ENCODE results near the gene PUDP. TPM values are rescaled to one million over a fixed set of nuclear protein-coding genes. Genes with fewer than 3 reads are reported as not detected.

The PUDP gene
- total and polyA plus RNA-seq, 7 experiments from 2014 or later, result 6.2 to 16.5 (median 10.5) TPM

- Mint-ChIP-seq H3K27ac (peak overlapping the region in 3 of 9 donors; percentile 12 to 58 (median 47)), H3K4me1 (peaks cover 10 to 77% (median 23%) of the 10 kb centered on the region in 7 donors), H3K4me3 (peak overlapping the region in 4 of 10 donors; percentile 3 to 42 (median 12)), H3K27me3 (no peaks in the 10 kb centered on the region), H3K9me3 (peaks cover 0 to 1% (median 0%) of the 10 kb centered on the region in 11 donors), H3K36me3 (peaks cover 0 to 49% (median 4%) of the 10 kb centered on the region in 5 donors)
- ChIA-PET POLR2A (no interaction called here), CTCF (interaction anchor here (0.8 kb wide), 1 partner anchor 97 kb away, joined by 3 read pairs; no protein-coding TSS in a partner anchor)
- DNase-seq (peak in 3 of 9 donors; percentile 14 to 40 (median 30)), ATAC-seq (no peak)
- no peaks in the 10 kb centered on the region for H3K27me3 ChIP-seq (ENCODE audit: control insufficient read depth in 2 of 2, insufficient read depth in 2 of 2, low read length in 2 of 2)
- H3K4me1 ChIP-seq (ENCODE audit: control insufficient read depth in 2 of 2, insufficient read depth in 2 of 2, low read length in 2 of 2), result peaks cover 0 to 6% of the 10 kb centered on the region in 2 donors
- H3K4me3 ChIP-seq (ENCODE audit: low read length), result no peak overlapping the region
- intact Hi-C loops (cut with micrococcal nuclease), result no loop called here
- no peaks in the 10 kb centered on the region for H3K9me3 ChIP-seq (ENCODE audit: control insufficient read depth in 2 of 3, low read length in 3 of 3)
- no peak overlapping the region for H3K27ac ChIP-seq (ENCODE audit: low read depth, low read length)
- peaks cover 0 to 3% (median 0%) of the 10 kb centered on the region in 3 experiments for H3K36me3 ChIP-seq (ENCODE audit: control insufficient read depth in 2 of 3, insufficient read depth in 3 of 3, low read length in 3 of 3)
Observed at GRCh38 chrX:7074148-7074907, 73.6 kb downstream of the PUDP start.

- Histone ChIP-seq H3K27me3 (ENCODE audit: control insufficient read depth in 2 of 2, insufficient read depth in 2 of 2, low read length in 2 of 2) (no peaks in the 10 kb centered on the region), H3K36me3 (ENCODE audit: control insufficient read depth in 2 of 3, insufficient read depth in 3 of 3, low read length in 3 of 3) (peaks cover 0 to 3% (median 0%) of the 10 kb centered on the region in 3 experiments), H3K4me1 (ENCODE audit: control insufficient read depth in 2 of 2, insufficient read depth in 2 of 2, low read length in 2 of 2) (peaks cover 0 to 8% of the 10 kb centered on the region in 2 donors), H3K27ac (ENCODE audit: low read depth, low read length) (no peak overlapping the region), H3K9me3 (ENCODE audit: control insufficient read depth in 2 of 3, low read length in 3 of 3) (no peaks in the 10 kb centered on the region), H3K4me3 (ENCODE audit: low read length) (no peak overlapping the region)
- peaks cover 0 to 52% (median 8%) of the 10 kb centered on the region in 5 donors for H3K36me3 Mint-ChIP-seq
- ATAC-seq (no peak), DNase-seq (no peak)
- H3K4me1 Mint-ChIP-seq, result peaks cover 20 to 78% (median 33%) of the 10 kb centered on the region in 7 donors
- CTCF ChIA-PET, result interaction anchor here (0.8 kb wide), 1 partner anchor 98 kb away, joined by 3 read pairs; no protein-coding TSS in a partner anchor
- H3K9me3 Mint-ChIP-seq, result peaks cover 0 to 1% (median 0%) of the 10 kb centered on the region in 11 donors
- H3K4me3 Mint-ChIP-seq, result no peak overlapping the region
- POLR2A ChIA-PET, result no interaction called here
- peak overlapping the region in 2 of 9 donors; percentile 38 to 75 for H3K27ac Mint-ChIP-seq
- no peaks in the 10 kb centered on the region for H3K27me3 Mint-ChIP-seq
- intact Hi-C loops (cut with micrococcal nuclease), result no loop called here
Observed at GRCh38 chrX:7073336-7073735, 74.6 kb downstream of the PUDP start.

DNA sequence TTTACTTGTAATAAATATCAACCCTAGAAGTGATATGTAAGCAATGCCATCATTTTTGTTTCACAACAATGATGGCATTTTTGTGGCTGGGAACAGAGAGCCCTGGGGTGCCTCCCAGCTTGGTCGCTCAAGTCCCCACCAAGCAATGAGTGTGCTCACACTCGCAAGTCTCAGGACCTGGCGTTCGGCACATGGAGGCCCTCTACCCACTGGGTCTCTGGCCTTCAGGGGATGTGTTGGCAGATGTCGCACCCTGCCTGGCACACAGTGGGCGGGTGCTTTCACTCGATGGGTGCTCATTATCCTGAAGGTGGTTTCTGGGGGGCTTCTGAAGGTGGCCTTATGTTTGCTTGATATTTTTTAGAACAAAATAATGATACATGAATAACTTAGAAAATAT is 75.1 kb downstream of the PUDP start:
- Mint-ChIP-seq H3K4me3 (no peak overlapping the region), H3K27ac (peak overlapping the region in 1 of 9 donors; percentile 36), H3K9me3 (peaks cover 0 to 1% (median 0%) of the 10 kb centered on the region in 11 donors), H3K27me3 (no peaks in the 10 kb centered on the region), H3K36me3 (peaks cover 0 to 55% (median 9%) of the 10 kb centered on the region in 5 donors), H3K4me1 (peaks cover 22 to 81% (median 36%) of the 10 kb centered on the region in 7 donors)
- Histone ChIP-seq H3K36me3 (ENCODE audit: control insufficient read depth in 2 of 3, insufficient read depth in 3 of 3, low read length in 3 of 3) (peaks cover 0 to 3% (median 0%) of the 10 kb centered on the region in 3 experiments), H3K4me1 (ENCODE audit: control insufficient read depth in 2 of 2, insufficient read depth in 2 of 2, low read length in 2 of 2) (peaks cover 0 to 8% of the 10 kb centered on the region in 2 donors), H3K27me3 (ENCODE audit: control insufficient read depth in 2 of 2, insufficient read depth in 2 of 2, low read length in 2 of 2) (no peaks in the 10 kb centered on the region), H3K4me3 (ENCODE audit: low read length) (no peak overlapping the region), H3K27ac (ENCODE audit: low read depth, low read length) (no peak overlapping the region), H3K9me3 (ENCODE audit: control insufficient read depth in 2 of 3, low read length in 3 of 3) (no peaks in the 10 kb centered on the region)
- ATAC-seq (no peak), DNase-seq (no peak)
- intact Hi-C loops (cut with micrococcal nuclease), result no loop called here
- ChIA-PET POLR2A (no interaction called here), CTCF (no interaction called here)

DNA sequence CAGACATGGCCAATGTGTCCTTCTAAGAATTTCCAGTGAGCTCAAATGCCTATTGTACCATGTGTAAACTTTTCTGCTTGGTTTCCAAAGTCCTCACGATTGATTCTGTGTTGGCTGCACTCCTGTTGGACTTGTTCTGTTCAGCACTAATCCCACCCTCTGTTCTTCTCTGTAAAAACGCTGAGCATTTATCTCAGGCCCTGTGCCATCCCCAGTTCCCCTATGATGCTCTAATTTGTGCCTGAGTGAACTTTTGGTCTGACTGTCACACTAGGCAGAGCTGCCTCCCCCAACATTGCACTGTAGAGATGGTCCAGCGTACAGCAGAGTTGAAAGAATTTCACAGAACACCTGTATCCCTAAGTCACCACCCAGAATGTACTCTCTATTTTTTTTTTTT is 76.6 kb downstream of the PUDP start:
- H3K27me3 ChIP-seq (ENCODE audit: control insufficient read depth in 2 of 2, insufficient read depth in 2 of 2, low read length in 2 of 2), result no peaks in the 10 kb centered on the region
- Mint-ChIP-seq H3K27ac (peak overlapping the region in 2 of 9 donors; percentile 47 to 53), H3K4me1 (peaks cover 22 to 81% (median 43%) of the 10 kb centered on the region in 7 donors), H3K27me3 (no peaks in the 10 kb centered on the region), H3K4me3 (peak overlapping the region in 1 of 10 donors; percentile 38), H3K9me3 (peaks cover 0 to 1% (median 0%) of the 10 kb centered on the region in 11 donors), H3K36me3 (peaks cover 0 to 54% (median 17%) of the 10 kb centered on the region in 5 donors)
- ATAC-seq (no peak), DNase-seq (no peak)
- ChIA-PET CTCF (no interaction called here), POLR2A (no interaction called here)
- no peaks in the 10 kb centered on the region for H3K9me3 ChIP-seq (ENCODE audit: control insufficient read depth in 2 of 3, low read length in 3 of 3)
- H3K36me3 ChIP-seq (ENCODE audit: control insufficient read depth in 2 of 3, insufficient read depth in 3 of 3, low read length in 3 of 3), result peaks cover 0 to 2% (median 0%) of the 10 kb centered on the region in 3 experiments
- intact Hi-C loops (cut with micrococcal nuclease), result no loop called here
- no peak overlapping the region for H3K4me3 ChIP-seq (ENCODE audit: low read length)
- H3K4me1 ChIP-seq (ENCODE audit: control insufficient read depth in 2 of 2, insufficient read depth in 2 of 2, low read length in 2 of 2), result peaks cover 0 to 8% of the 10 kb centered on the region in 2 donors
- H3K27ac ChIP-seq (ENCODE audit: low read depth, low read length), result no peak overlapping the region

DNA sequence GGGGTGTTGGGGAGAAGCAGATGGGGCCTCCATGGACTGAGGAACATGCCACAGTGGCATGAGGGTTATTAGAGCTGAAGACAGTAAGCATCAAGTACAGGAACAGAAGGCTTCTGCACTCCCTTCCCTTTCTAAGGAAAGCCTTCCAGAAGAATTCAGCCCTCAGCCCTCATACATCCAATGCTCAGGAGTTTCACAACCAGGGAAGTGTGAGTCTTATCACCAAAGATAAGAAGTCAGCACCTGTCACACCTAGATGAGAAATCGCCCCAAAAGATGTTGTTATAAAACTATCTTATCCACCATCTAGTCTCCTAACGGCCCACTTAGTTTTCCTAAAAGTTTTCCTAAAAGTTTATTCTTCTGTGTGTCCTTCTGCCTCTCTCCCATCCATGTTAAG is 78.4 kb downstream of the PUDP start:
- ChIA-PET CTCF (no interaction called here), POLR2A (no interaction called here)
- H3K36me3 Mint-ChIP-seq, result peaks cover 0 to 46% (median 17%) of the 10 kb centered on the region in 5 donors
- H3K4me1 ChIP-seq (ENCODE audit: control insufficient read depth in 2 of 2, insufficient read depth in 2 of 2, low read length in 2 of 2), result peaks cover 0 to 5% of the 10 kb centered on the region in 2 donors
- DNase-seq (no peak), ATAC-seq (no peak)
- H3K4me3 ChIP-seq (ENCODE audit: low read length), result no peak overlapping the region
- peak overlapping the region in 5 of 10 donors; percentile 38 to 82 (median 57) for H3K4me3 Mint-ChIP-seq
- H3K36me3 ChIP-seq (ENCODE audit: control insufficient read depth in 2 of 3, insufficient read depth in 3 of 3, low read length in 3 of 3), result no peaks in the 10 kb centered on the region
- peaks cover 0 to 1% (median 0%) of the 10 kb centered on the region in 11 donors for H3K9me3 Mint-ChIP-seq
- H3K27ac Mint-ChIP-seq, result peak overlapping the region in 4 of 9 donors; percentile 49 to 77 (median 66)
- no peaks in the 10 kb centered on the region for H3K27me3 Mint-ChIP-seq
- peak overlapping the region; percentile 12 for H3K27ac ChIP-seq (ENCODE audit: low read depth, low read length)
- no peaks in the 10 kb centered on the region for H3K27me3 ChIP-seq (ENCODE audit: control insufficient read depth in 2 of 2, insufficient read depth in 2 of 2, low read length in 2 of 2)
- peaks cover 21 to 75% (median 45%) of the 10 kb centered on the region in 7 donors for H3K4me1 Mint-ChIP-seq
- intact Hi-C loops (cut with micrococcal nuclease), result loop anchor here (1.0 to 5.0 kb wide), 4 partner anchors 10 to 102 kb away; partner anchors contain the start of genes PUDP (in 1 of the 2) and STS (in 1 of the 2)
- H3K9me3 ChIP-seq (ENCODE audit: control insufficient read depth in 2 of 3, low read length in 3 of 3), result no peaks in the 10 kb centered on the region

GRCh38 chrX:7068939-7069367 is 79.0 kb downstream of the PUDP start:
- Histone ChIP-seq H3K27ac (ENCODE audit: low read depth, low read length) (peak overlapping the region; percentile 12), H3K4me3 (ENCODE audit: low read length) (no peak overlapping the region), H3K9me3 (ENCODE audit: control insufficient read depth in 2 of 3, low read length in 3 of 3) (no peaks in the 10 kb centered on the region), H3K27me3 (ENCODE audit: control insufficient read depth in 2 of 2, insufficient read depth in 2 of 2, low read length in 2 of 2) (no peaks in the 10 kb centered on the region), H3K36me3 (ENCODE audit: control insufficient read depth in 2 of 3, insufficient read depth in 3 of 3, low read length in 3 of 3) (no peaks in the 10 kb centered on the region), H3K4me1 (ENCODE audit: control insufficient read depth in 2 of 2, insufficient read depth in 2 of 2, low read length in 2 of 2) (peaks cover 0 to 4% of the 10 kb centered on the region in 2 donors)
- Mint-ChIP-seq H3K27ac (peak overlapping the region; percentile 26 to 84 (median 74)), H3K4me1 (peaks cover 20 to 75% (median 44%) of the 10 kb centered on the region in 7 donors), H3K36me3 (peaks cover 0 to 46% (median 17%) of the 10 kb centered on the region in 5 donors), H3K4me3 (peak overlapping the region; percentile 13 to 82 (median 60)), H3K27me3 (no peaks in the 10 kb centered on the region), H3K9me3 (peaks cover 0 to 1% (median 0%) of the 10 kb centered on the region in 11 donors)
- ATAC-seq, result peak; percentile 50
- ChIA-PET CTCF (no interaction called here), POLR2A (no interaction called here)
- DNase-seq, result peak in 4 of 9 donors; percentile 24 to 31 (median 27)
- intact Hi-C loops (cut with micrococcal nuclease), result loop anchor here (1.0 to 5.0 kb wide), 4 partner anchors 10 to 102 kb away; partner anchors contain the start of genes PUDP (in 1 of the 2) and STS (in 1 of the 2)

All from naive thymus-derived CD4-positive, alpha-beta T cell (primary cell).